Neutrophil (primary cell): ENCODE results near the gene NRG3.

Experiments used
- H3K27ac ChIP-seq: fragments of 200-600 bp; sonication (generic); 2 replicates; pipeline ENCODE4 v1.5.1; 2016; ENCODE audit warnings: mild to moderate bottlenecking, moderate library complexity
- H3K27me3 ChIP-seq: fragments of 200-600 bp; sonication (generic); 2 replicates; pipeline ENCODE4 v1.6.0; 2016; ENCODE audit warnings: mild to moderate bottlenecking
- H3K36me3 ChIP-seq: fragments of 200-600 bp; sonication (generic); 2 replicates; pipeline ENCODE4 v1.5.1; 2017
- H3K4me1 ChIP-seq, 2 experiments: fragments of 200-600 bp in 1 of 2; sonication (generic) in 1 of 2; 1 replicate in 1 of 2; 2 replicates in 1 of 2; pipeline versions ENCODE4 v1.5.1 to v1.6.1; 2013 to 2016; ENCODE audit warnings: low read depth in 1 of 2, low read length in 1 of 2, mild to moderate bottlenecking in 1 of 2, moderate library complexity in 1 of 2; ENCODE audit not compliant: control insufficient read depth in 1 of 2, insufficient read depth in 1 of 2
- H3K4me3 ChIP-seq, 2 experiments: fragments of 200-600 bp in 1 of 2; sonication (generic) in 1 of 2; 1 replicate in 1 of 2; 2 replicates in 1 of 2; pipeline ENCODE4 v1.5.1; 2013 to 2016; ENCODE audit warnings: low read depth in 1 of 2, low read length in 1 of 2, mild to moderate bottlenecking in 1 of 2, moderate library complexity in 1 of 2
- H3K9me3 ChIP-seq: fragments of 200-600 bp; sonication (generic); 2 replicates; pipeline ENCODE4 v1.5.1; 2016
- CTCF ChIP-seq: fragments of 200-600 bp; sonication (generic); IDR thresholded peaks from 2 replicates; pipeline ENCODE4 v1.5.1; 2016; ENCODE audit warnings: antibody characterized with exemption

Gene NRG3

GRCh38 chr10:81961451-81962184 is 86.6 kb downstream of the NRG3 start:
- no peak overlapping the region for H3K27ac ChIP-seq
- no peak overlapping the region for H3K4me3 ChIP-seq

GRCh38 chr10:81963606-81964005 is 88.6 kb downstream of the NRG3 start:
- no peak overlapping the region for H3K27ac ChIP-seq

More at GRCh38 chr10:81961451-81962184, 86.6 kb downstream of the NRG3 start:
- no peaks in the 10 kb centered on the region for H3K9me3 ChIP-seq
- H3K36me3 ChIP-seq = no peaks in the 10 kb centered on the region
- no peaks in the 10 kb centered on the region for H3K27me3 ChIP-seq
- H3K4me1 ChIP-seq = no peaks in the 10 kb centered on the region
- TF ChIP-seq CTCF = no peak

GRCh38 chr10:81967716-81968115 is 92.7 kb downstream of the NRG3 start:
- TF ChIP-seq CTCF = no peak
- Histone ChIP-seq H3K27me3 (no peaks in the 10 kb centered on the region), H3K36me3 (no peaks in the 10 kb centered on the region), H3K4me3 (no peak overlapping the region), H3K27ac (no peak overlapping the region), H3K4me1 (no peaks in the 10 kb centered on the region), H3K9me3 (no peaks in the 10 kb centered on the region)

More at GRCh38 chr10:81963606-81964005, 88.6 kb downstream of the NRG3 start:
- TF ChIP-seq CTCF = no peak
- Histone ChIP-seq H3K27me3 (no peaks in the 10 kb centered on the region), H3K36me3 (no peaks in the 10 kb centered on the region), H3K4me3 (no peak overlapping the region), H3K4me1 (no peaks in the 10 kb centered on the region), H3K9me3 (no peaks in the 10 kb centered on the region)

GRCh38 chr10:81969136-81969535 is 94.1 kb downstream of the NRG3 start:
- Histone ChIP-seq H3K27me3 (no peaks in the 10 kb centered on the region), H3K9me3 (no peaks in the 10 kb centered on the region), H3K4me1 (no peaks in the 10 kb centered on the region), H3K27ac (no peak overlapping the region), H3K36me3 (no peaks in the 10 kb centered on the region), H3K4me3 (no peak overlapping the region)
- no peak for TF ChIP-seq CTCF

GRCh38 chr10:81978238-81978637 is 103.2 kb downstream of the NRG3 start:
- Histone ChIP-seq H3K4me1 (no peaks in the 10 kb centered on the region), H3K9me3 (no peaks in the 10 kb centered on the region), H3K27me3 (no peaks in the 10 kb centered on the region), H3K4me3 (no peak overlapping the region), H3K27ac (no peak overlapping the region), H3K36me3 (no peaks in the 10 kb centered on the region)
- TF ChIP-seq CTCF = no peak
